HG03469 (cell line): ENCODE results near the gene ARL5C.

Experiments used
- ATAC-seq: cut with Tn5 transposase; IDR thresholded peaks from one replicate; pipeline ENCODE4 v1.9.1; 2021; ENCODE audit warnings: mild to moderate bottlenecking, moderate library complexity, moderate number of reproducible peaks; ENCODE audit not compliant: unreplicated experiment

Gene ARL5C

DNA sequence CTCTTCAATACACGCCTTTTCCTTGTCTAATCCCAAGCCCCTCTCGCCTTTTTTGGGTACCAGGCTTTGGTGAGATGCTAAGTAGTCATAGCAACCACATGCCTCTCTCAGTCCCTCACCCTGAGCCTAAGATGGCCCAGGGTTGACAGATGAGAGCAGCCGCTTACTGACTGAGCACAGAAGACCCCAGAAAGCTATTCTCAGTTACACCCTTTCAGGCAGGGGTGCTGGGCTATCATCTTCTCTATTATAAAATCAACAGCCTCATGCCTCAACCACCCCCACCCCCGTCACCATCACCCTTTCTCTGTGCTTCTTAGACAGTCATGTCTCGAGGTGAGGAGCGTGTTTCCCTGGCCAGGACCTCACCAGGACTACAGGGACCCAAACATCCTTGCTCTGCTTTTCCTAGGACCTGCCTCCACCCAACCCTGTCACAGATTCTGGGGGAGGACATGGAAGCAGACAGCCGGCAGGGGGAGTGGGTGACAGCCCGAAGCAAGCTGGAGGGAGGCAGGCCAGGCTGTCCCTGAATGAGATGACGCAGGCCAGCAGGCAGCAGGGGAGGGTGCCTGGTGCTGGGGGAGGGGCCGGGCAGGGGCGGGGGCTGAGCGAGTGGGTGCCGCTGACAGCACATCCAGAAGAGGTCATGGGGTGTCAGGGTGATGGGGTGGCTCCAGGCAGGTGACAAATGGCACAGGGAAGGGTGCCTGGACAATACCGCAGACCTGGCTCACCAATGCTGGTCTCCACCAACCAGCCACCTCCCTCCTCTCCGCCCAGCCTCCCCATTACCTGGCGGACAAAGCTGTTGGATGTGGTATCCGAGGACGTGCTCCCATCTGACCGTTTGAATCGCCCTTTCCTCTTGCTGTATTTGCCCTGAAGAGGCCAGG lies 28.4 kb upstream of the ARL5C start:
- no peak for ATAC-seq

DNA sequence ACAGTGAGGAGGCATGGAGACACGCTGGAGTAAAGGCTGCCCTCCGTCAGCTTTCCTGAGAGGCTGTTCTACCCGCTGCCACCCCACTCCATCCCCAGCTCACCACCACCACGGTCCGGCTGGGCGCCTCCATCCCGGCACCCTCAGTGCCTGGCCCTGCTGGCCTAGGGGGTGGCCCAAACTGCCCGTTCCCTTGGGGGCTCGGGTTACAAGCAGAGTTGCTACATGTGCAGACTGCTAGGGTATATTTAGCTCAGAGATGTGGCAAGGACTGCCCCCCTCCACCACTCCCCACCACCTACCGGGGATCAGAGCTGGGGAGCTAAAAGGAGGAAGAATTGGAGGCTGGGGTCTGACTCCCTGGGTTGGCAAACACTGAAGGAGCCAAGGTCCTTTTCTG lies 27.4 kb upstream of the ARL5C start:
- no peak for ATAC-seq

- no peak for ATAC-seq
Measured at GRCh38 chr17:39192901-39193300, 26.9 kb upstream of the ARL5C start.

GRCh38 chr17:39191750-39192510 lies 26.0 kb upstream of the ARL5C start:
- ATAC-seq, result no peak

DNA sequence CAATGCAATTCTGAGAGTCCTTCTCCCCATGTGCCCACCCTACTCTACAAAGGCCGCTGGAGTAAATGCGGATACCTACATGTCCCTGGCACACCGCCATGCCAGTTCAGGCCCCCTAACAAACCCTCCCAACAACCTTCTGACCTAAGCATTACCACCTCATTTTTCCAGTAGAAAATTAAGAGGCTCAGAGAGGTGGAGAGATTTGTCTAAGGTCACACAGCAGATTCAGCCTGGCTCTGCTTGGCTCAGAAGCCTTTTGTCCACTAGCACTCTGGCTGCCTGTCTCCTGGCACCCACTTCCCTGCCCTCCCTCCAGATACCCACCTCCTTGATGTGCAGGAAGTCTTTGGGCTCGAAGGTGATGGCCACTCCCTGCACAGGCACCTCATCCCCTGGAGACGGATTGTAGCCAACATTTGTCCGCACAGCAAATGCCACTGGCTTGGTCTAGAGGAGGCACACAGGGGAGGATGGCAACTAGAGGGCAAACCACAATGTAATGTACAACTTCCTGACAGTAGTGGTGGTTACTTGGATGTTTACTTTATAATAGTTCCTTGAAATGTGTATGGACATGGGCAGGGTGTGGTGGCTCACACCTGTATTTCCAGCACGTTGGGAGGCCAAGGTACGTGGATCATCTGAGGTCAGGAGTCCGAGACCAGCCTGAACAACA lies 21.3 kb upstream of the ARL5C start:
- ATAC-seq, result no peak

- no peak for ATAC-seq
Measured at GRCh38 chr17:39186481-39187002, 20.6 kb upstream of the ARL5C start.

GRCh38 chr17:39183720-39184119 lies 17.8 kb upstream of the ARL5C start:
- ATAC-seq, result no peak

DNA sequence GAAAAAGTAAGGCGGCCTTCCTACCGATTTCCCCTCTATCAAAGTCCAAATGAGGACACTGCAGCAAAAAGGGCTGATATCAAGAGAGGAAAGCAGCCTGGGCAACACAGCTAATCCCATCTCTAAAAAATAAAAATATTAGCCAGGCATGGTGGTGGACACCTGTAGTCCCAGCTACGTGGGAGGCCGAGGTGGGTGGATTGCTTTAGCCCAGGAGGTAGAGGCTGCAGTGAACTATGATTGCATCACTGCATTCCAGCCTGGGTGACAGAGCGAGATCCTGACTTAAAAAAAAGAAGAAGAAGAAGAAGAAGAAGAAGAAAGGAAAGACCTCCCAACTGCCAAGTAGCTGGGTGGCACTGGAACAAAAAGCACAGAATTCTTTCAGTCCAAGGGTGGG lies 17.1 kb upstream of the ARL5C start:
- ATAC-seq, result no peak

- no peak for ATAC-seq
Measured at GRCh38 chr17:39181303-39181702, 15.3 kb upstream of the ARL5C start.

DNA sequence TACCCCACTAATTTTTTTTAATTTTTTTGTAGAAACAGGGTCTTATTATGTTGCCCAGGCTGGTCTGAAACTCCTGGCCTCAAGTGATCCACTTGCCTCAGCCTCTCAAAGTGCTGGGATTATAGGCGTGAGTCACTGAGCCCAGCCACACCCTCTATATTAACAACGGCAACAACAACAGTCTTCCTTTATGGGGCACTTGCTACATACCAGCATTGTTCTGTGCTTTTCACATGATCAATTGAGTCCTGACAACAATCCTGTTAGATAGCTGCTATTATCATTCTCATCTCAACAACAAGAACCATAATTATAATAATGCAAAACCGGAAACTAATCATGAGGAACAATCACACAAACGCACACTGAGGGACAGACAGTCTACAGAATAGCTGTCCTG lies 12.6 kb upstream of the ARL5C start:
- no peak for ATAC-seq

GRCh38 chr17:39177256-39177655 lies 11.3 kb upstream of the ARL5C start:
- ATAC-seq, result no peak

DNA sequence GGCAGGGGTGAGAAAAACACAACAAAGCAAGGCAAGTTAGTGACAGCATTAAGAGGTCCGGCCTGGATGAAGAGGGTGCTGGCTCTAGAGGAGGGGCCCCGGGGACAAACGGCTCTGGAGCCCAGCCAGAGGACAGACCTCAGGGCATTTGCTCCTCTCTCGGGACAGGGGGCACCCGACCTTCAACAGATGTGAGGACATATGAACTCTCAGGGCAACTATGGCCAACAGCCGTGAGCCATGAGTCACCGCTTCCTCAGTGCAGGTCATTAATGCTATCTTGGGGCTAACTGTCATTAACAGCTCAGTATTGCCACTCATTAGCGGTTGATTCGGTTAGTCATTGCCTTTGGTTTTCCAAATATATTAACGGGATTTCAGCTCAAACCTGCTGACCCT lies 9.7 kb upstream of the ARL5C start:
- no peak for ATAC-seq

DNA sequence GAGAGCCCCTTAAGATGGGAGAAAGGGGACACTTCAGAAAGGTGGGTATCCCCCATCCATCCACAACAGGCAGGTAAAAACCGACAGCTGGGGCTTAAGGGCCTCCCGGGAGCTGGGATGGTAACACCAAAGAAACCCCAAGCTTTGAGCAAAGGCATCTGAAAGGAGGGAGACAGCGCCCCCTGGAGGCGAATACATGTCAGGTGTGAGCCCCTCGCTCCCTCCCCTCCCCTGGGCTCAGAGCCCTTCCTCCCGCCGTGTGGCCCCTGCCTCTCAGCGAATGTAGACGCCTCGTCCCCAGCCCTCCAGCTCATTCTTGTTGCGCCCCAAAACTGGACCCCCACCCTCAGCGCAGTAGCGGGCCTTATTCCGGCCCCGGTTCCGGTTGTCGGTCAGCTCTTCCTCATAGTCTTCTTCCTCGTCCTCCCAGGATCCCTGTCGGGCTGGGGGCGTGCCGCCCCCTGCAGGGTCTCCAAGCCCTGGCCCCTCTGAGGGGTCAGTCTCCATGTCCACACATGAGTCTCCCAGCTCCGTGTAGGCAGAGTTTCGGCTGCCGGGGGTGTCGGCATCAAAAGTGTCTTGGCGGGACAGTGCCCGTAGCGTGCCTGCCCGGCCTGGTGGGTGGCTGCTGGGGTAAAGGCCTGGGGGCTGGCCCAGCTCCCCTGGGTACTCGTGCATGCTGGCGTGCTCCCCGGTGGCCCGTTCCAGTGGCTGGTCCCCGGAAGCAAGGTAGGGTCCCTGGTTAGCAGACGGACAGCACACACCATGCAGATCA lies 9.1 kb upstream of the ARL5C start:
- no peak for ATAC-seq

DNA sequence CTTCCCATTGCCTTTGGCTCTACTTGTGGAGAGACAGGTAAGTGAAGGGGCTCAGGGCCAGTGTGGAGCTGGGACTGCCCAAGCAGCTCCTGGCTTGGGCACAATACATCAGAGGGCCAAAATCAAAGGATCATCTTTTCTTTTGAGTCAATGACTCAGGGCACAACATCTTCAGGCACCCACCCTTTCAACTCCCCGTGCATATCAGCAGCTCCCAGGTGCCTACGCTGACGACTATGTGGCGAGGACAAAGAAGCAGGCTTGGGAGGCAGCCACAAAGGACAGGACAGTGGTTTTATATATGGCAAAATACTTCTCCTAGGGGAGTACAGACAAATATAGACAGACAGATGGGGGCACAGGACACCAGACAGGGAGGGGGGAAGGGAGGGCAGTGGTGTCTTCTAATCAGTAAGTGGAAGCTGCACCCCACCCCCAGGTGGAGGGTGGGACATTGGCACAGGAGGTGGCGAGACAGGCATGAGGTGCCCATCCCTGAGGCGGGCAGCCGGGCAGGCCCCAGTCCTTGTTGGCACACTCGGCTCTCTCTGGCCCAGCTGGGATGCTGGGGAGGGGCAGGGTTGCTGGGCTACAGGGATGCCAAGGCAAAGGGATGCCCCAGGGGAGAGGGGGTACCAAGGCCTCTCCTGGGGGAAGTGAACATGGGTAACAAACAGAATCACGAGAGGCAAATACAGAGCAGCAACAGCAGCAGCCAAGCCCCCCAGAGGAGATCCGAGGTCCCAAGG lies 7.7 kb upstream of the ARL5C start:
- ATAC-seq, result no peak

- ATAC-seq, result no peak
Measured at GRCh38 chr17:39173080-39173479, 7.1 kb upstream of the ARL5C start.

- ATAC-seq, result no peak
Measured at GRCh38 chr17:39171933-39172332, 6.0 kb upstream of the ARL5C start.

DNA sequence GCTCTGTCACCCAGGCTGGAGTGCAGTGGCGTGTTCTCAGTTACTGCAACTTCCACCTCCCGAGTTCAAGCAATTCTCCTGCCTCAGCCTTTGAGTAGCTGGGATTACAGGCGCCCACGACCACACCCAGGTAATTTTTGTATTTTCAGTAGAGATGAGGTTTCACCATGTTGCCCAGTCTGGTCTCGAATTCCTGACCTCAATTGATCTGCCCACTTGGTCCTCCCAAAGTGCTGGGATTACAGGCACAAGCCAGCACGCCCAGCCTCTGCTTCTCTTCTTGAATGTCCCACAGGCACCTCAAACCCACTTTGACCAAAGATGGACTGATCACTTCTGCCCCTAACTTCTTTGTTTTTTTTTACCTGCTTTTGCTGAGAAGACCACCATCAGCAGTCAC lies 4.6 kb upstream of the ARL5C start:
- ATAC-seq, result no peak

GRCh38 chr17:39170109-39170508 lies 4.1 kb upstream of the ARL5C start:
- no peak for ATAC-seq

GRCh38 chr17:39169518-39169917 lies 3.6 kb upstream of the ARL5C start:
- ATAC-seq, result no peak

DNA sequence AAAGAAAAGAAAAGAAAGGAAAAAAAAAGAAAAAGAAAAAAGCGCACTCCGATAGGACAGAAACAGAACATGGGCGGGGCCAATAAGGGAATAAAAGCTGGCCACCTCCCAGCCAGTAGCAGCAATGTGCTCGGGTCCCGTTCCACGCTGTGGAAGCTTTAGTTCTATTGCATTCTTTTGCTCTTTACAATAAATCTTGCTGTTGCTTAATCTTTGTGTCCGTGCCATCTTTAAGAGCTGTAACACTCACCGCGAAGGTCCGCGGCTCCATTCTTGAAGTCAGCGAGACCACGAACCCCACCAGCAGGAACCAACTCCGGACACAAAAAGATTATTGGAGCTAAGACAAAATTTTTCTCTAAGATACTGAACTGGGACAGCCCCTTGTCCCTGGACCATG lies 3.1 kb upstream of the ARL5C start:
- ATAC-seq, result no peak
